HEK293 (cell line): ENCODE data around the gene ALG5.
A peak's percentile ranks its signal among the peaks of the same experiment; 100 is the strongest.

ENCODE experiments used
- GFI1B ChIP-seq: fragments of 450-650 bp; formaldehyde crosslinking; IDR thresholded peaks from 2 replicates; pipeline ENCODE4 v1.5.1; 2016; ENCODE audit warnings: missing biosample characterization, missing genetic modification characterization
- MEIS1 ChIP-seq: sonication (generic); formaldehyde crosslinking; IDR thresholded peaks from 2 replicates; pipeline ENCODE4 v1.8.1; 2022; ENCODE audit warnings: missing genetic modification reagents, mild to moderate bottlenecking, borderline replicate concordance
- MYNN ChIP-seq: fragments of 450-650 bp; formaldehyde crosslinking; IDR thresholded peaks from 2 replicates; pipeline ENCODE4 v1.5.1; 2016; ENCODE audit warnings: missing biosample characterization, missing genetic modification characterization, borderline replicate concordance
- SCRT2 ChIP-seq: fragments of 450-650 bp; formaldehyde crosslinking; IDR thresholded peaks from 2 replicates; pipeline ENCODE4 v1.5.1; 2016; ENCODE audit warnings: missing biosample characterization, missing genetic modification characterization
- WT1 ChIP-seq: fragments of 450-650 bp; formaldehyde crosslinking; IDR thresholded peaks from 2 replicates; pipeline ENCODE4 v1.5.1; 2016; ENCODE audit warnings: missing biosample characterization, missing genetic modification characterization
- ZBTB20 ChIP-seq: fragments of 450-650 bp; formaldehyde crosslinking; IDR thresholded peaks from 2 replicates; pipeline ENCODE4 v1.5.1; 2016; ENCODE audit warnings: missing biosample characterization, missing genetic modification characterization
- ZBTB48 ChIP-seq: fragments of 450-650 bp; formaldehyde crosslinking; IDR thresholded peaks from 2 replicates; pipeline ENCODE4 v1.5.1; 2016; ENCODE audit warnings: missing biosample characterization, missing genetic modification characterization
- ZFP41 ChIP-seq: fragments of 450-650 bp; formaldehyde crosslinking; IDR thresholded peaks from 2 replicates; pipeline ENCODE4 v1.5.1; 2016; ENCODE audit warnings: missing biosample characterization, missing genetic modification characterization, borderline replicate concordance
- ZNF114 ChIP-seq: fragments of 450-650 bp; formaldehyde crosslinking; IDR thresholded peaks from 2 replicates; pipeline ENCODE4 v1.5.0; 2017; ENCODE audit warnings: missing biosample characterization, missing genetic modification characterization
- ZNF16 ChIP-seq: fragments of 450-650 bp; formaldehyde crosslinking; IDR thresholded peaks from 2 replicates; pipeline ENCODE4 v1.5.1; 2016; ENCODE audit warnings: low read depth, missing biosample characterization, missing genetic modification characterization
- ZNF174 ChIP-seq: fragments of 450-650 bp; formaldehyde crosslinking; IDR thresholded peaks from 2 replicates; pipeline ENCODE4 v1.5.0; 2017; ENCODE audit warnings: missing biosample characterization, mild to moderate bottlenecking, missing genetic modification characterization
- ZNF19 ChIP-seq: fragments of 450-650 bp; formaldehyde crosslinking; IDR thresholded peaks from 2 replicates; pipeline ENCODE4; 2016; ENCODE audit warnings: missing biosample characterization, missing genetic modification characterization, low read depth
- ZNF202 ChIP-seq: fragments of 450-650 bp; formaldehyde crosslinking; IDR thresholded peaks from 2 replicates; pipeline ENCODE4 v1.5.1; 2016; ENCODE audit warnings: missing biosample characterization, missing genetic modification characterization, borderline replicate concordance
- ZNF214 ChIP-seq: fragments of 450-650 bp; formaldehyde crosslinking; IDR thresholded peaks from 2 replicates; pipeline ENCODE4 v1.5.1; 2017; ENCODE audit warnings: missing biosample characterization, mild to moderate bottlenecking, missing genetic modification characterization, borderline replicate concordance
- ZNF23 ChIP-seq: fragments of 450-650 bp; formaldehyde crosslinking; IDR thresholded peaks from 2 replicates; pipeline ENCODE4 v1.5.1; 2016; ENCODE audit warnings: missing biosample characterization, missing genetic modification characterization, borderline replicate concordance
- ZNF24 ChIP-seq: fragments of 450-650 bp; formaldehyde crosslinking; IDR thresholded peaks from 2 replicates; pipeline ENCODE4 v1.5.1; 2016; ENCODE audit warnings: missing biosample characterization, missing genetic modification characterization
- ZNF423 ChIP-seq: fragments of 450-650 bp; formaldehyde crosslinking; IDR thresholded peaks from 2 replicates; pipeline ENCODE4 v1.5.1; 2016; ENCODE audit warnings: missing biosample characterization, missing genetic modification characterization
- ZNF530 ChIP-seq: fragments of 450-650 bp; formaldehyde crosslinking; IDR thresholded peaks from 2 replicates; pipeline ENCODE4 v1.5.1; 2016; ENCODE audit warnings: low read depth, missing biosample characterization, missing genetic modification characterization
- ZNF549 ChIP-seq: fragments of 450-650 bp; IDR thresholded peaks from 2 replicates; pipeline ENCODE4 v1.5.1; 2018; ENCODE audit warnings: missing biosample characterization, missing genetic modification characterization, mild to moderate bottlenecking, inconsistent platforms, moderate library complexity
- ZNF658 ChIP-seq: fragments of 450-650 bp; formaldehyde crosslinking; IDR thresholded peaks from 2 replicates; pipeline ENCODE4; 2016; ENCODE audit warnings: missing biosample characterization, missing genetic modification characterization
- ZNF664 ChIP-seq: fragments of 450-650 bp; formaldehyde crosslinking; IDR thresholded peaks from 2 replicates; pipeline ENCODE4 v1.5.1; 2016; ENCODE audit warnings: missing biosample characterization, missing genetic modification characterization
- ZNF707 ChIP-seq: fragments of 450-650 bp; formaldehyde crosslinking; IDR thresholded peaks from 2 replicates; pipeline ENCODE4 v1.5.1; 2016; ENCODE audit warnings: missing biosample characterization, missing genetic modification characterization
- ZNF76 ChIP-seq: fragments of 450-650 bp; formaldehyde crosslinking; IDR thresholded peaks from 2 replicates; pipeline ENCODE4; 2016; ENCODE audit warnings: low read depth, missing biosample characterization, missing genetic modification characterization, borderline replicate concordance
- ZNF776 ChIP-seq: fragments of 450-650 bp; formaldehyde crosslinking; IDR thresholded peaks from 2 replicates; pipeline ENCODE4 v1.5.0; 2017; ENCODE audit warnings: missing biosample characterization, missing genetic modification characterization, borderline replicate concordance
- ZNF785 ChIP-seq: fragments of 450-650 bp; formaldehyde crosslinking; IDR thresholded peaks from 2 replicates; pipeline ENCODE4 v1.5.1; 2016; ENCODE audit warnings: missing biosample characterization, missing genetic modification characterization
- ZSCAN30 ChIP-seq: fragments of 450-650 bp; IDR thresholded peaks from 2 replicates; pipeline ENCODE4 v1.5.1; 2018; ENCODE audit warnings: missing biosample characterization, mild to moderate bottlenecking, missing genetic modification characterization, moderate library complexity
- TF ChIP-seq, protein P1 (sequence below): fragments of 450-650 bp; formaldehyde crosslinking; IDR thresholded peaks from 2 replicates; pipeline ENCODE4 v1.5.1; 2016; ENCODE audit warnings: missing biosample characterization, missing genetic modification characterization, borderline replicate concordance
- TF ChIP-seq, protein P2 (sequence below): fragments of 450-650 bp; formaldehyde crosslinking; IDR thresholded peaks from 2 replicates; pipeline ENCODE4 v1.5.1; 2016; ENCODE audit warnings: missing biosample characterization, missing genetic modification characterization
- TF ChIP-seq, protein P3 (sequence below): fragments of 450-650 bp; formaldehyde crosslinking; IDR thresholded peaks from 2 replicates; pipeline ENCODE4 v1.5.1; 2016; ENCODE audit warnings: missing biosample characterization, missing genetic modification characterization
- TF ChIP-seq, protein P4 (sequence below): fragments of 450-650 bp; IDR thresholded peaks from 2 replicates; pipeline ENCODE4 v1.5.1; 2018; ENCODE audit warnings: missing biosample characterization, mild to moderate bottlenecking, missing genetic modification characterization
- TF ChIP-seq, protein P5 (sequence below): fragments of 450-650 bp; formaldehyde crosslinking; IDR thresholded peaks from 2 replicates; pipeline ENCODE4 v1.5.1; 2016; ENCODE audit warnings: missing biosample characterization, missing genetic modification characterization
- TF ChIP-seq, protein P6 (sequence below): fragments of 450-650 bp; formaldehyde crosslinking; IDR thresholded peaks from 2 replicates; pipeline ENCODE4 v1.5.1; 2017; ENCODE audit warnings: missing biosample characterization, missing genetic modification characterization

Gene ALG5

DNA sequence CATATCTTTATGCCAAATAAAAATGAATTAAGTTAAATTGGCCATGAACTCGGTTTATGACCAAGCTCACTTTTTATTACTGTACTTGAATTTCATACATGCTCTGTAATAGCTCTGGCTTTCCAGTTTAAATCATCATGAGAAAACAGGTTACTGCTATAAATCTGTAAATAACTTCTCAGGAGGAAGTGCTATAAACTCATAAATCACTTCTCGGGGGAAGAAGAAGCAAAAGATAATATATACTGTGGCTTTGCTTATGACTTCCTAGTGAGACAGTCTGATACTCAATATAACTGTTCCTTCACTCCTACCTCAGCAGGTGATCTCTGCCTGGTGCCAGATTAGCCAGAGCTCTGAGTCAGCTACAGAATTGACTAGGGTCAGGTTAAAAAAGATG is 47.9 kb upstream of the ALG5 start (continued):
- TF ChIP-seq, protein P1, sequence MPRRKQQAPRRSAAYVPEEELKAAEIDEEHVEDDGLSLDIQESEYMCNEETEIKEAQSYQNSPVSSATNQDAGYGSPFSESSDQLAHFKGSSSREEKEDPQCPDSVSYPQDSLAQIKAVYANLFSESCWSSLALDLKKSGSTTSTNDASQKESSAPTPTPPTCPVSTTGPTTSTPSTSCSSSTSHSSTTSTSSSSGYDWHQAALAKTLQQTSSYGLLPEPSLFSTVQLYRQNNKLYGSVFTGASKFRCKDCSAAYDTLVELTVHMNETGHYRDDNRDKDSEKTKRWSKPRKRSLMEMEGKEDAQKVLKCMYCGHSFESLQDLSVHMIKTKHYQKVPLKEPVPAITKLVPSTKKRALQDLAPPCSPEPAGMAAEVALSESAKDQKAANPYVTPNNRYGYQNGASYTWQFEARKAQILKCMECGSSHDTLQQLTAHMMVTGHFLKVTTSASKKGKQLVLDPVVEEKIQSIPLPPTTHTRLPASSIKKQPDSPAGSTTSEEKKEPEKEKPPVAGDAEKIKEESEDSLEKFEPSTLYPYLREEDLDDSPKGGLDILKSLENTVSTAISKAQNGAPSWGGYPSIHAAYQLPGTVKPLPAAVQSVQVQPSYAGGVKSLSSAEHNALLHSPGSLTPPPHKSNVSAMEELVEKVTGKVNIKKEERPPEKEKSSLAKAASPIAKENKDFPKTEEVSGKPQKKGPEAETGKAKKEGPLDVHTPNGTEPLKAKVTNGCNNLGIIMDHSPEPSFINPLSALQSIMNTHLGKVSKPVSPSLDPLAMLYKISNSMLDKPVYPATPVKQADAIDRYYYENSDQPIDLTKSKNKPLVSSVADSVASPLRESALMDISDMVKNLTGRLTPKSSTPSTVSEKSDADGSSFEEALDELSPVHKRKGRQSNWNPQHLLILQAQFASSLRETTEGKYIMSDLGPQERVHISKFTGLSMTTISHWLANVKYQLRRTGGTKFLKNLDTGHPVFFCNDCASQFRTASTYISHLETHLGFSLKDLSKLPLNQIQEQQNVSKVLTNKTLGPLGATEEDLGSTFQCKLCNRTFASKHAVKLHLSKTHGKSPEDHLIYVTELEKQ (tag by site-specific recombination), result peak; percentile 93
- TF ChIP-seq ZNF423 (tag by site-specific recombination) (peak; percentile 23), ZNF658 (tag by site-specific recombination) (no peak), MEIS1 (CRISPR knock-in tag) (no peak), ZBTB48 (tag by site-specific recombination) (no peak), SCRT2 (tag by site-specific recombination) (peak; percentile 93), MYNN (tag by site-specific recombination) (no peak; the same call in 1 of the 2 replicates), ZNF23 (tag by site-specific recombination) (no peak), ZNF707 (no peak), ZNF214 (no peak), ZSCAN30 (tag by site-specific recombination) (peak; percentile 98), ZNF24 (peak; percentile 97), ZNF114 (no peak), GFI1B (tag by site-specific recombination) (peak; percentile 90), ZNF549 (no peak), ZNF174 (tag by site-specific recombination) (no peak), ZNF530 (tag by site-specific recombination) (no peak), ZNF19 (0 out of 2 replicates have a peak, but pooled peaks have one; percentile 15), ZNF76 (tag by site-specific recombination) (no peak), ZNF16 (no peak), ZFP41 (no peak), ZNF785 (tag by site-specific recombination) (no peak), ZNF776 (tag by site-specific recombination) (no peak), ZNF202 (tag by site-specific recombination) (no peak), ZNF664 (tag by site-specific recombination) (peak; percentile 85), WT1 (tag by site-specific recombination) (peak; percentile 97), ZBTB20 (no peak)
- TF ChIP-seq, protein P2, sequence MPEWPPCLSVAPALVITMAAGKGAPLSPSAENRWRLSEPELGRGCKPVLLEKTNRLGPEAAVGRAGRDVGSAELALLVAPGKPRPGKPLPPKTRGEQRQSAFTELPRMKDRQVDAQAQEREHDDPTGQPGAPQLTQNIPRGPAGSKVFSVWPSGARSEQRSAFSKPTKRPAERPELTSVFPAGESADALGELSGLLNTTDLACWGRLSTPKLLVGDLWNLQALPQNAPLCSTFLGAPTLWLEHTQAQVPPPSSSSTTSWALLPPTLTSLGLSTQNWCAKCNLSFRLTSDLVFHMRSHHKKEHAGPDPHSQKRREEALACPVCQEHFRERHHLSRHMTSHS, result peak; percentile 97
- TF ChIP-seq, protein P3, sequence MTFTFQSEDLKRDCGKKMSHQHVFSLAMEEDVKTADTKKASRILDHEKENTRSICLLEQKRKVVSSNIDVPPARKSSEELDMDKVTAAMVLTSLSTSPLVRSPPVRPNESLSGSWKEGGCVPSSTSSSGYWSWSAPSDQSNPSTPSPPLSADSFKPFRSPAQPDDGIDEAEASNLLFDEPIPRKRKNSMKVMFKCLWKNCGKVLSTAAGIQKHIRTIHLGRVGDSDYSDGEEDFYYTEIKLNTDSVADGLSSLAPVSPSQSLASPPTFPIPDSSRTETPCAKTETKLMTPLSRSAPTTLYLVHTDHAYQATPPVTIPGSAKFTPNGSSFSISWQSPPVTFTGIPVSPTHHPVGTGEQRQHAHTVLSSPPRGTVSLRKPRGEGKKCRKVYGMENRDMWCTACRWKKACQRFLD (tag by site-specific recombination), result no peak
- TF ChIP-seq, protein P4, sequence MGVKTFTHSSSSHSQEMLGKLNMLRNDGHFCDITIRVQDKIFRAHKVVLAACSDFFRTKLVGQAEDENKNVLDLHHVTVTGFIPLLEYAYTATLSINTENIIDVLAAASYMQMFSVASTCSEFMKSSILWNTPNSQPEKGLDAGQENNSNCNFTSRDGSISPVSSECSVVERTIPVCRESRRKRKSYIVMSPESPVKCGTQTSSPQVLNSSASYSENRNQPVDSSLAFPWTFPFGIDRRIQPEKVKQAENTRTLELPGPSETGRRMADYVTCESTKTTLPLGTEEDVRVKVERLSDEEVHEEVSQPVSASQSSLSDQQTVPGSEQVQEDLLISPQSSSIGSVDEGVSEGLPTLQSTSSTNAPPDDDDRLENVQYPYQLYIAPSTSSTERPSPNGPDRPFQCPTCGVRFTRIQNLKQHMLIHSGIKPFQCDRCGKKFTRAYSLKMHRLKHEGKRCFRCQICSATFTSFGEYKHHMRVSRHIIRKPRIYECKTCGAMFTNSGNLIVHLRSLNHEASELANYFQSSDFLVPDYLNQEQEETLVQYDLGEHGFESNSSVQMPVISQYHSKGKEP, result peak; percentile 86
- TF ChIP-seq, protein P5, sequence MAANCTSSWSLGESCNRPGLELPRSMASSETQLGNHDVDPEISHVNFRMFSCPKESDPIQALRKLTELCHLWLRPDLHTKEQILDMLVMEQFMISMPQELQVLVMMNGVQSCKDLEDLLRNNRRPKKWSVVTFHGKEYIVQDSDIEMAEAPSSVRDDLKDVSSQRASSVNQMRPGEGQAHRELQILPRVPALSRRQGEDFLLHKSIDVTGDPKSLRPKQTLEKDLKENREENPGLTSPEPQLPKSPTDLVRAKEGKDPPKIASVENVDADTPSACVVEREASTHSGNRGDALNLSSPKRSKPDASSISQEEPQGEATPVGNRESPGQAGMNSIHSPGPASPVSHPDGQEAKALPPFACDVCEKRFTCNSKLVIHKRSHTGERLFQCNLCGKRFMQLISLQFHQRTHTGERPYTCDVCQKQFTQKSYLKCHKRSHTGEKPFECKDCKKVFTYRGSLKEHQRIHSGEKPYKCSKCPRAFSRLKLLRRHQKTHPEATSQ (tag by site-specific recombination), result no peak
- TF ChIP-seq, protein P6, sequence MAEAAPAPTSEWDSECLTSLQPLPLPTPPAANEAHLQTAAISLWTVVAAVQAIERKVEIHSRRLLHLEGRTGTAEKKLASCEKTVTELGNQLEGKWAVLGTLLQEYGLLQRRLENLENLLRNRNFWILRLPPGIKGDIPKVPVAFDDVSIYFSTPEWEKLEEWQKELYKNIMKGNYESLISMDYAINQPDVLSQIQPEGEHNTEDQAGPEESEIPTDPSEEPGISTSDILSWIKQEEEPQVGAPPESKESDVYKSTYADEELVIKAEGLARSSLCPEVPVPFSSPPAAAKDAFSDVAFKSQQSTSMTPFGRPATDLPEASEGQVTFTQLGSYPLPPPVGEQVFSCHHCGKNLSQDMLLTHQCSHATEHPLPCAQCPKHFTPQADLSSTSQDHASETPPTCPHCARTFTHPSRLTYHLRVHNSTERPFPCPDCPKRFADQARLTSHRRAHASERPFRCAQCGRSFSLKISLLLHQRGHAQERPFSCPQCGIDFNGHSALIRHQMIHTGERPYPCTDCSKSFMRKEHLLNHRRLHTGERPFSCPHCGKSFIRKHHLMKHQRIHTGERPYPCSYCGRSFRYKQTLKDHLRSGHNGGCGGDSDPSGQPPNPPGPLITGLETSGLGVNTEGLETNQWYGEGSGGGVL (tag by site-specific recombination), result no peak
